ENCODE measurements around the gene PRG2. TPM values are rescaled to one million over a fixed set of nuclear protein-coding genes. Genes with fewer than 3 reads are reported as not detected.
A peak's percentile ranks its signal among the peaks of the same experiment; 100 is the strongest.

PRG2 gene
- total RNA-seq, 1 donor: not detected

- DNase-seq (ENCODE audit: low read depth): no peak
- TF ChIP-seq, protein P1, sequence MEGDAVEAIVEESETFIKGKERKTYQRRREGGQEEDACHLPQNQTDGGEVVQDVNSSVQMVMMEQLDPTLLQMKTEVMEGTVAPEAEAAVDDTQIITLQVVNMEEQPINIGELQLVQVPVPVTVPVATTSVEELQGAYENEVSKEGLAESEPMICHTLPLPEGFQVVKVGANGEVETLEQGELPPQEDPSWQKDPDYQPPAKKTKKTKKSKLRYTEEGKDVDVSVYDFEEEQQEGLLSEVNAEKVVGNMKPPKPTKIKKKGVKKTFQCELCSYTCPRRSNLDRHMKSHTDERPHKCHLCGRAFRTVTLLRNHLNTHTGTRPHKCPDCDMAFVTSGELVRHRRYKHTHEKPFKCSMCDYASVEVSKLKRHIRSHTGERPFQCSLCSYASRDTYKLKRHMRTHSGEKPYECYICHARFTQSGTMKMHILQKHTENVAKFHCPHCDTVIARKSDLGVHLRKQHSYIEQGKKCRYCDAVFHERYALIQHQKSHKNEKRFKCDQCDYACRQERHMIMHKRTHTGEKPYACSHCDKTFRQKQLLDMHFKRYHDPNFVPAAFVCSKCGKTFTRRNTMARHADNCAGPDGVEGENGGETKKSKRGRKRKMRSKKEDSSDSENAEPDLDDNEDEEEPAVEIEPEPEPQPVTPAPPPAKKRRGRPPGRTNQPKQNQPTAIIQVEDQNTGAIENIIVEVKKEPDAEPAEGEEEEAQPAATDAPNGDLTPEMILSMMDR (IDR thresholded peaks at IDR 0.05; ENCODE audit: insufficient read depth, low read length): no peak
- no peak overlapping the region for H3K4me3 ChIP-seq (ENCODE audit: low read depth, low read length)
These were observed 30.6 kb upstream of the PRG2 start for GRCh38 chr11:57421066-57421465.

- DNase-seq (ENCODE audit: low read depth): no peak
- no peak overlapping the region for H3K4me3 ChIP-seq (ENCODE audit: low read depth, low read length)
- TF ChIP-seq, protein P1 (IDR thresholded peaks at IDR 0.05; ENCODE audit: insufficient read depth, low read length): no peak
These were observed 28.7 kb upstream of the PRG2 start for GRCh38 chr11:57419146-57419545.

GRCh38 chr11:57418131-57418530 lies 27.7 kb upstream of the PRG2 start:
- TF ChIP-seq, protein P1 (IDR thresholded peaks at IDR 0.05; ENCODE audit: insufficient read depth, low read length): no peak
- DNase-seq (ENCODE audit: low read depth): no peak
- H3K4me3 ChIP-seq (ENCODE audit: low read depth, low read length): no peak overlapping the region

GRCh38 chr11:57417056-57417455 lies 26.6 kb upstream of the PRG2 start:
- peak; percentile 90 for DNase-seq (ENCODE audit: low read depth)
- TF ChIP-seq, protein P1 (IDR thresholded peaks at IDR 0.05; ENCODE audit: insufficient read depth, low read length): no peak
- H3K4me3 ChIP-seq (ENCODE audit: low read depth, low read length): no peak overlapping the region

DNA sequence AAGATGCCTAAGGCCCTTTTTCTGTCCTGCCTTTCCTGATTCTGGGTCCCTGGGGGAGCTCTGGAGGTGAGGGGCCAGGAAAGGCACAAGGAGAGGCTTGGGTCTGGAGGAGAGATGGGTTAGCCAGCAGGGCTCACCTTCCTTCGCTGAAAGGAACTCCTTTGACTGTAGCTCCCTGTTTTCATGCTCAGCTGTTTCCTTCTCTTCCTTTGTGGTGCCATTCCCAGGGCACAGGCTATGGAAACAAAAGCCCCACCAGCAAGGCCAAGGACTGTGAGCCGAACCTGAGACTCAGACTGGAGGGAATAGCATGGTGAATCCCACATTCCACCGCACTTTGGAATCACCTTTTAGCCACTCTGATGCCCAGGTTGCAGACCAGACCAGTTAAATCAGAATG lies 26.0 kb upstream of the PRG2 start:
- TF ChIP-seq, protein P1 (IDR thresholded peaks at IDR 0.05; ENCODE audit: insufficient read depth, low read length): no peak
- DNase-seq (ENCODE audit: low read depth): no peak
- no peak overlapping the region for H3K4me3 ChIP-seq (ENCODE audit: low read depth, low read length)

DNA sequence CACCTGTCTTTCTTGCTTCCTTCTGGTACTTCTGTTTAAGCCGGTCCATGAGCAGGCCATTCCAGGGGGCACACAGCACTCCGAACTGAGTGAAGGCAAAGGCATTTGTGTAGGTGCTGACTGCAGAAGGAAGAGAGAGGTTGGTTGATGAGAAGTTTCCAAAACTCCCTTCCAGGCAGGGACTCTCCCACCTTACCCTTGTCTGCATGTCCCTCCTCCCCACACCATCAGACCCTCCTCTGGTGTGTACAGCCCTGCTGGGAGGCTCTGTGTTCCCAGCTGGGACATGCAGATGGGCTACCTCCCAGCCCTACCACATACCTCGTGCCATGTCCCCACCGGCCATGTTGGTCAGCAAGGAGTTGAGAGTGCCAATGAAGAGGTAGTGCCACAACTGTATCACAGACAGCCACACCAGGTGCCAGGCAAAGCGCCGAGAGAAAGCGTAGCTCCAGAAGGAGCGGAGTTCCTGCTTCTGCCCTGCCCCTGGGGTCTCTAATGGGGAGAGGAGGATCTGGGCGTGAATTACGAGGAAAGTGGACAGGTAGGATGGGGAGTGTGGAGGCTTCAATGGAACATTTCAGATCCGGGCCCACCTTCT lies 24.3 kb upstream of the PRG2 start:
- no peak for DNase-seq (ENCODE audit: low read depth)
- H3K4me3 ChIP-seq (ENCODE audit: low read depth, low read length): no peak overlapping the region
- TF ChIP-seq, protein P1 (IDR thresholded peaks at IDR 0.05; ENCODE audit: insufficient read depth, low read length): no peak

DNA sequence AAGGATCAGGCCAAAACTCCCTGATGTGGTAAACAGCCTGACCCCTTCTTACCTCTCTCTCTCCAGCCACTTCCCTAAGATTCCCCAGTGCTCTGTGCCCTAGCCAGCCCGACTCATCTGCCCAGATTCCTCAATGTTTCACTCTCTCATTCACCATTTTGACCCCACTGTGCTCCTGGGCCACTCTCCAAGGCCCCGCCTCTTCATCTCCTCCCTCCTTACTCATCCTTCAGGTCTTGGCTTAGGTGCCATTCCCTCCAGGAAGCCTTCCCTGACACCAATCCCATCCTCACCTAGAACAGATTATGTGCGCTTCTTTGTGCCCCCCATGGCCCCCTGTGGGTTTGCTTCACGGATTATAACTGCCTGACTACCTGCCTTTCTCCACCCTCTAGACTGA lies 23.2 kb upstream of the PRG2 start:
- DNase-seq (ENCODE audit: low read depth): no peak
- no peak overlapping the region for H3K4me3 ChIP-seq (ENCODE audit: low read depth, low read length)
- TF ChIP-seq, protein P1 (IDR thresholded peaks at IDR 0.05; ENCODE audit: insufficient read depth, low read length): no peak

Measured in fibroblast of the aortic adventitia (primary cell).